Activated CD8-positive, alpha-beta memory T cell treated with anti-CD3 and anti-CD28 coated beads for 4 hours (primary cell): ENCODE measurements around the gene JAZF1.

ENCODE experiments used
- DNase-seq, 2 donors: peaks; one replicate each; pipeline ENCODE4 v3.0.0-alpha.2; 2020; ENCODE audit warnings: low read depth in 2 of 2

Gene JAZF1

DNA sequence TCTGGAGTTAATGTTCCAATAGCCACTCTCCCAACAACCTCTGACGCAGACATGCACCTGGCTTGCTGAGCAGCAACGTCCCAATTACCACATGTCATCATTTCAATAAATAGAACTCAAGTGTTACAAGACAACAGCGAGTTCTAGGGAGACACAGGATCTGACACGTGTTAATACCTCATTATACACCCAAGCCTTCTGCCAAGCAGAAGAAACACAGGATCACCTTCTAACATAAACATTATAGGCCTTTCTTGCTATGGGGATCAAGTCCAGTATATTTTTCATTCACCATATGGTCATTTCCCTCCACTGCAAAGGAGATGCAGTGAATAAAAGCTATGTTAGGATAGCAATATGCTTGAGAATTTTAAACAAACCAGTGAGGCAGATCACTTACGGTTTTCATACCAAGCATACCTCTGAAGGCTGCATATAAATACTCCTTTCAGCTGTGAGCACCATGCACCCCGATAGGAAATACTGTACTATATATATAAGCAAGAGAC, 74.2 kb downstream of the JAZF1 start:
- no peak for DNase-seq

DNA sequence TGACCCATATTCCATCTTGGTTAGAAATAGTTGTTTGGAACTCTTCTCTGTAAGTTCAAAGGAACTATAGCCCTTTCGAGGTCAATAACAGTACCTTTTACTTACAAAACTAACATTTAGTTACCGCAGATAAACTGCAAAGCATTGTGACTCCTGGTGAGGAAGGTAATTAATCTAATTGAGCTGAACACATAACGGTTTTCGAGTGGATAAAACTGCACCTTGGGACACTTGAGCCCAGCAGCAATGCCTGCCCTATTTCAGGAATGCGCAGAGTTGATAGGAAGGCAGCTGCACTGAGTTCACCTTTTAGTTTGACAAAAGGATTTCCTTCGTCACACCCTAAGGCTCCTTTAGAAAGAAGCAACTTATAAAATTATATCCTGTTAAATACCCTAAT, 75.4 kb downstream of the JAZF1 start:
- DNase-seq = no peak

- no peak for DNase-seq
Measured at GRCh38 chr7:28104811-28105210, 75.8 kb downstream of the JAZF1 start.

GRCh38 chr7:28104041-28104541, 76.5 kb downstream of the JAZF1 start:
- DNase-seq = no peak

DNA sequence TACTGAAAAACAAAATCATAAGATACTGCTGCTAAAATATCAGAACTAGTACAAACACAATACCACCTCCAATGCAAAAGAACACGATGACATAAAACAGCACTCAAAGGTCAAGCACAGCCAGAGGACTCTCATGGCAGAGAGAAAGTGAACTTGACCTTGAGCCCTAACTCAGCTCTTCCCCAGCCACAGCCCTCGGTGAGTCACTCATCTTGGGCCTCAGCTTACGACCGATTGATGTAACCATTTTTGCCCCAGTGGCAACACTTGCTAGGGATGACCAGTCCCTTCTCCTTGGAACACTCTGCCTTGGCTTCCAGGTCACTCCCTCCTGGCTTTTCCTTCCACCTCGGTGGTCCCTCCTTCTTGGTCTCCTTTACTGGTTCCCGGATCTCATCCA, 77.8 kb downstream of the JAZF1 start:
- DNase-seq = no peak

DNA sequence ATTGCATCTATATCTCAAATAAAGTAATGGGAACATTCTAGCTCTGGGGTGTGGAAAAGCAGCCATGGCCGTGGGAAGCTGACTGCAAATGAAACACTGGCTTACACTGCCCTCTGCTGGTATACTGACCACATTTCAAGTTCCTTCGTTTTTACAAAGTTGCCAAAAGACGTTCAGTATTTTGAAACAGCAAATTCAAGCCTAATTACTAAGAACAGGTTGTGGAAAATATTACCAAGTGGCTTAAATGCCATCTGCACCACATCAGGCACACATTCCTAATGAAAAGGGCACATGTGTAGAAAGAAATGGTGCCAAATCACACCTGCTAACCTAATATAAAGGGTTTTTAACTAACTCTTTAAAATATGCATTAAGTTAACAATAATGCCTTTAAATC, 83.9 kb downstream of the JAZF1 start:
- peak in 1 of 2 donors; percentile 28 for DNase-seq

GRCh38 chr7:28095231-28095630, 85.4 kb downstream of the JAZF1 start:
- no peak for DNase-seq

DNA sequence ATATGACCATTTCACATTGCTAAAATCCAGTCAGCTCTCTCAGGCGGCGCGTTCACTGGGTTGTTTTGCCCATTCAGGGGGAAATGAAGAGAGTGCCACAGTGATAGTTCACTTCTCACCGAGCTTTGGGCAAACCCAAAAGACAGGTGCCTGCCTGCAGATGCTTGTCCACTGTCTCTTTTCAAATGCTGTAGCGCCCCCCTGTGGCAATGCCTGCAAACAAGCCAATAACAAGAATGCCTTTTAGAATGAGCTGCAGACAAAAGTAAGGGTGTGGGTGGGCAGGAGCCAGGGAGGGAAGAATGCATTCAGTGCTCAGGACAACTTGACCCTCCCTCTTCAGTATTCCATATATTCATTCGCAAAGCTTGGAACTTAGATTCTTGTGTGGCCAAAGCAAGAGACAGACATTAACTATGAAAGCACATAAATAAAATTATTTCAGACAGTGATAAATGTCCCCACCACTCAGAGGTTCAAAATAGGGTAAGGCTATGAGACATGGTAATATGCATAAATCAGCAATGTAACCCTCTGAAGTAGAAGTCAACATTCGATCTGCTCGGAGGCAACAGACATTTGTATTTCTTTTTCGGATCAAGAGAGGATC, 86.9 kb downstream of the JAZF1 start:
- no peak for DNase-seq

DNA sequence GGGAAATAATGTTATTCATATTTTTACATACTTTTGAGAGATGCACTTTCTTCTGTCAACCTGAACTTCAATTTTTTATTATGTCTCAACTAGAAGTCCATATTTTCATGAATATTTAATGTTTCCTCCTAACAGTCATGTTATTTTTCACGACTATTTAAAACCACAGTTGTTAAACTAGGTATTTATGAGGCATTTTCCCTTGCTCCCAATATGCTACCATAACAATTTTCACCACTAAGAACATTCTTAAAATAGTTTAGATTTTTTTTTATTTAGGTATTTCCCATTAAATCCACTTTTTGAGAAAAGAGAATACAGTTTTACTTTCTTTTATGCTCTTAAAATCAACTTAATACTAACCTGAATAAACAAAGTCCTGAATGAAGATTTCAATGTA, 89.4 kb downstream of the JAZF1 start:
- no peak for DNase-seq

DNA sequence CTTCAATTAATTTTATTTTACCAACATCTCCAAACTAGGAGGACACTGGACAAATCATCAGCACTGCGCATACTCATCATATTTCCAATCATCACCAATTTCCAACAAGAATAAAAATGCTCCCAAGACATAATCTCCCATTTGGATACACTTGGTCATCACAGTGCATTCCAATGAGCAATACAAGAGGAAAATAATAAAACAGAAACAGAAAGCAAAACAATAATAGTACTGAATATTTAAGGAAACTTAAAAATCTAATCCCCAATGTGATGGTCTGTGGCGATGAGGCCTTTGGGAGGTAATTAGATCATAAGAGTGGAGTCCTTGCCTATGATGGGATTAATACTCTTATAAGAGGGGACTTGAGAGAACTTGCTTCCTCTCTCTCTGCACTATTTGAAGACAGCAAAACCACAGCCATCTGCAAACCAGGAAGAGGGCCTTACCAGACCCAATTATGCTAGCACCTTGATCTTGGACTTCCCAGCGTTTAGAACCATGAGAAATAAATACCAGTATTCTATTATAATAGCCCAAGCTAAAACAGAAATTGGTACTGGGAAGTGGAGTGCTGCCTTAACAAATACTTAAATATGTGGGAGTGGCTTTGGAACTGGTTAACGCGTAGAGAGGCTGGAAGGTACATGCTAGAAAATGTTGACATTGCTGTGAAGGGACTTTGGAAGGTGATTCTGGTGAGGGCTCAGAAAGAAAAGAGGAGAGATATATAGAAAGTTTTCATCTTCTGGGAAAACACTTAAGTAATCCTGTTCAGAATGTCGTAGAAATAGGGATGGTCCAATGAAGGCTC, 91.5 kb downstream of the JAZF1 start:
- no peak for DNase-seq

GRCh38 chr7:28088032-28088431, 92.6 kb downstream of the JAZF1 start:
- DNase-seq = no peak

- no peak for DNase-seq
Measured at GRCh38 chr7:28086198-28086597, 94.4 kb downstream of the JAZF1 start.

DNA sequence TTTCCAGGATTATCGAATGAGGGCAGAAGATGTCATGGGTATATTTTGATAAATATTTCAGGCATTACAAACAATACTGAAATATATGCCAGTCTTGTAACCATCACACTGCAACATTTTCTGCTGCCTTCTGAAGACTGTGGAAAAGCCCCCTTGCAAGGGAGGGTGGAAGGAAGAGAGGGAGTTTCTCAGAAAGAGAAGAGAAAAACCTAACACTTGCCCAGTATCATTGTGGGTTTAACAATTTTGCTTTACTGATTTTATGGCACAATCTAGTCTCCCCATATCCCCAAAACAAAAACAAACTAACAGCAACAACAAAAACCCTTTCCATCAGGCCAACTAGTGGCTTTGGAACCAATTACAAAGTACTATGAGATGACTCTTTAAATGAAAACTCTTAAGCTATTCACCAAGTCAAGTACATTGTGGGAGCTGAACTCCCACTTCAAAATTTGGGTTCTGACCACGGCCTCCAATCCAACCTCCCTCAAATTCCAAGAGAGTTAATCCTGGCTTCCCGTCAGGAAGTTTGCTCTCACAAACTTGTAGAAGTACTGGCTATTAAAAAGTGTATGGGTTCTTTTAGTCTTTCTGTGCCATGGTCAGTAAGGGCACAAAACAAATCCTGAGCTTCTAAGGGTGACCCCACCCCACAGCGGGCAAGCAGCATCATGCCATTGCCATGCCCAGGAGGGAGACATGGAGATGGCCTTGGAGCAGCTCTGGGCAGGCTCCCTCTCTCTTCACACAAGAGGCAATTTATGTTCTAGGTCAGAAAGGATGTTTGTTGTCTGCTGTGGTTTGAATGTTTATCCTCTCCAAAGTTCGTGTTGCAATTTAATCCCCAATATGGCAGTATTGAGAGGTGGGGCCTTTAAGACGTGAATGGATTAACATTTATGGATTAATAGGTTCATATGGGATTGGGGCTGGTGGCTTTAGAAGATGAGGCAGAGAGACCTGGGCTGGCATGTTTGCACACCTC, 96.3 kb downstream of the JAZF1 start:
- DNase-seq = no peak

DNA sequence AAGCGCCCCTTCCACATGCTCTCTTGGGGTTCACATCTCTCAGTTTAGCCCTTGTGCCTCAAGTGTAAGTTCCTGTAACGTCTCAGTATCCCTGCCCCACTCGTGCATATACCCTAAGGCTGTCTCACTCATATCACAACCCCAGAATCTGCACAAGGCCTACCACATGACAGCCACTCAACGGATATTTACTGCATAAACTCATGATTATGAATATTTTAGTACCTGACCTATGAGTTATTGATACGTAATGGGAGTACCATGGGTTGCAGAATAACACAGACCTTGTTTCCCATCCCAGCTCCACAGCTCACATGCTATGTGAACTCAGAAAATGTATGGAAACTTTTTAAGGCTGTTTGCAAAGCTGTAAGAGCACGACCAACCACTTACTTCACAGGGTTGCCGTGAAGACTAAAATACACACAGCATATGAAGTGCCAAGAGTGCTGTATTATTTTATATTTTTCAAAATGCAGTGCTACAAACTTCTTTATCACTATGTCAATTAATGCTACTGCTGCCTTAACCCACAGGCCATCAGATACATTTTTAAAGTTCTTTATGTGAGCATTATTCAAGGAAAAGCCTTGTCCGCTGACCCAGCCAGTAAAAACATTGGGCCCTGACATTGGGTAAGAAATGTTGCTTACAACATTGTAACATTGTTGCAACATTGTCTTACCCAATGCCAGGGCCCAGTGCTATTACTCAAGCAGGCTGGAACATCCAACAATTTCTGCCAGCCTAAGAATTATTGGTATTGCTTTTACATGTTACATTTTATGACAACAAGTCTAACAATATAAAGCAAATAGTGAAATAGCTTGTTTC, 97.2 kb downstream of the JAZF1 start:
- no peak for DNase-seq

GRCh38 chr7:28082071-28082470, 98.5 kb downstream of the JAZF1 start:
- DNase-seq = no peak

GRCh38 chr7:28081016-28081415, 99.6 kb downstream of the JAZF1 start:
- no peak for DNase-seq

- no peak for DNase-seq
Measured at GRCh38 chr7:28078036-28078901, 102.3 kb downstream of the JAZF1 start.

DNA sequence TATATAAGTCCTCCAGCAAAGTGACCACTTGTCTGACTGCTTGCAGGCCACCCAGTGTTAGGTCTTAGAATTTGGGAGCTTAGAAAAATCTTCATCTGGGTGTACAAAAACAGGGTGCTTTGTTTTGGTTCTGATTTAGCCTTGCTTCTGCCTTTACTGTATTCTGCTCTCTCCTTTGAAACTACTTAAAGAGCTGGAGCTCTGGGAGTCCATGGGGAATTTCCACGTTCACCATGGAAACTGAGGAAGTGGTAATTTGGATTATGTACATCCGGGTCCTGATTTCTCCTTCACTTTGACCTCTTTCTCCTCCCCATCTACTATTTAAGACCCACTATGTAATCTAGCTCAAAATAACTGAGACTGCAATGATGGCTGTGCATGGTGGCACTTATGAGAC, 103.0 kb downstream of the JAZF1 start:
- no peak for DNase-seq

GRCh38 chr7:28076423-28077200, 104.0 kb downstream of the JAZF1 start:
- DNase-seq = no peak
